ENCODE data around the gene APH1A.
A peak's percentile ranks its signal among the peaks of the same experiment; 100 is the strongest.
"Not testable (repeated sequence)": the region's sequence is repeated elsewhere in the genome, so short reads cannot be mapped to it uniquely, and the experiment has no call there.

APH1A gene

GRCh38 chr1:150257624-150258585, 10.9 kb downstream of the APH1A start, which contains the start of gene CA14:
CA14 (plus strand) TSS chr1:150257774; CDS start chr1:150258129, 355 bp downstream.
- no peak for TF ChIP-seq Cebpa-rat (IDR thresholded peaks at IDR 0.05)
- Histone ChIP-seq H3K27me3 (peaks cover 29% of the 10 kb centered on the region), H4K20me1 (no peaks in the 10 kb centered on the region), H3K4me1 (peaks cover 33% of the 10 kb centered on the region), H3K36me3 (no peaks in the 10 kb centered on the region), H3K9me3 (no peaks in the 10 kb centered on the region), H3K9ac (0 out of 2 replicates have a peak within 1 kb of the TSS, but pooled peaks have one; percentile 12), H3K27ac (no peak within 1 kb of the TSS), H3K4me3 (no peak within 1 kb of the TSS), H3K4me2 (peak within 1 kb of the TSS; percentile 65)

- no peak overlapping the region for H3K27ac ChIP-seq
- H3K27me3 ChIP-seq = peaks cover 29% of the 10 kb centered on the region
- H3K4me2 ChIP-seq = peak overlapping the region; percentile 65
- H3K9me3 ChIP-seq = no peaks in the 10 kb centered on the region
- no peak for TF ChIP-seq Cebpa-rat (IDR thresholded peaks at IDR 0.05)
- 0 out of 2 replicates have a peak overlapping the region, but pooled peaks have one; percentile 3 for H3K9ac ChIP-seq
- no peaks in the 10 kb centered on the region for H3K36me3 ChIP-seq
- H3K4me3 ChIP-seq = no peak overlapping the region
- H4K20me1 ChIP-seq = no peaks in the 10 kb centered on the region
- peaks cover 27% of the 10 kb centered on the region for H3K4me1 ChIP-seq
Measured at GRCh38 chr1:150256554-150257341, 12.1 kb downstream of the APH1A start.

GRCh38 chr1:150256198-150256553, 12.6 kb downstream of the APH1A start:
- peaks cover 27% of the 10 kb centered on the region for H3K4me1 ChIP-seq
- H3K36me3 ChIP-seq = no peaks in the 10 kb centered on the region
- no peaks in the 10 kb centered on the region for H3K9me3 ChIP-seq
- 0 out of 2 replicates have a peak overlapping the region, but pooled peaks have one; percentile 3 for H3K9ac ChIP-seq
- peak overlapping the region; percentile 65 for H3K4me2 ChIP-seq
- no peak for TF ChIP-seq Cebpa-rat (IDR thresholded peaks at IDR 0.05)
- H4K20me1 ChIP-seq = no peaks in the 10 kb centered on the region
- no peak overlapping the region for H3K4me3 ChIP-seq
- H3K27ac ChIP-seq = no peak overlapping the region
- peaks cover 29% of the 10 kb centered on the region for H3K27me3 ChIP-seq

GRCh38 chr1:150249936-150250335, 18.9 kb downstream of the APH1A start:
- no peak overlapping the region for H3K4me2 ChIP-seq
- TF ChIP-seq Cebpa-rat (IDR thresholded peaks at IDR 0.05) = no peak
- H3K9ac ChIP-seq = no peak overlapping the region
- H3K4me3 ChIP-seq = no peak overlapping the region
- no peak overlapping the region for H3K27ac ChIP-seq
- no peaks in the 10 kb centered on the region for H3K36me3 ChIP-seq
- H4K20me1 ChIP-seq = no peaks in the 10 kb centered on the region
- H3K4me1 ChIP-seq = no peaks in the 10 kb centered on the region
- H3K9me3 ChIP-seq = no peaks in the 10 kb centered on the region
- H3K27me3 ChIP-seq = no peaks in the 10 kb centered on the region

GRCh38 chr1:150243003-150243402, 25.8 kb downstream of the APH1A start:
- Histone ChIP-seq H3K27me3 (no peaks in the 10 kb centered on the region), H3K4me1 (no peaks in the 10 kb centered on the region), H3K36me3 (no peaks in the 10 kb centered on the region), H3K4me2 (no peak overlapping the region), H3K9me3 (no peaks in the 10 kb centered on the region), H4K20me1 (no peaks in the 10 kb centered on the region), H3K9ac (no peak overlapping the region), H3K4me3 (no peak overlapping the region), H3K27ac (no peak overlapping the region)
- no peak for TF ChIP-seq Cebpa-rat (IDR thresholded peaks at IDR 0.05)

- no peak for TF ChIP-seq Cebpa-rat (IDR thresholded peaks at IDR 0.05)
Measured at GRCh38 chr1:150237746-150238145, 31.1 kb downstream of the APH1A start.

GRCh38 chr1:150237176-150237575, 31.6 kb downstream of the APH1A start:
- Histone ChIP-seq H3K27ac (peak overlapping the region; percentile 77; the same call in 1 of the 2 replicates), H3K4me2 (peak overlapping the region; percentile 81)

More at GRCh38 chr1:150237746-150238145, 31.1 kb downstream of the APH1A start:
- Histone ChIP-seq H4K20me1 (no peaks in the 10 kb centered on the region; the same call in 1 of the 2 replicates), H3K4me3 (no peak overlapping the region), H3K4me1 (peaks cover 25% of the 10 kb centered on the region), H3K36me3 (no peaks in the 10 kb centered on the region), H3K9me3 (no peaks in the 10 kb centered on the region), H3K9ac (no peak overlapping the region), H3K27me3 (no peaks in the 10 kb centered on the region), H3K4me2 (peak overlapping the region; percentile 81; the same call in 1 of the 2 replicates), H3K27ac (no peak overlapping the region)

GRCh38 chr1:150236614-150237100, 32.2 kb downstream of the APH1A start:
- H3K27me3 ChIP-seq = no peaks in the 10 kb centered on the region
- peak overlapping the region; percentile 81 for H3K4me2 ChIP-seq
- no peaks in the 10 kb centered on the region for H3K9me3 ChIP-seq
- peak overlapping the region; percentile 77; the same call in 1 of the 2 replicates for H3K9ac ChIP-seq
- H4K20me1 ChIP-seq = no peaks in the 10 kb centered on the region; the same call in 1 of the 2 replicates
- peaks cover 2% of the 10 kb centered on the region; the same call in 1 of the 2 replicates for H3K36me3 ChIP-seq
- H3K4me1 ChIP-seq = peaks cover 29% of the 10 kb centered on the region
- no peak for TF ChIP-seq Cebpa-rat (IDR thresholded peaks at IDR 0.05)
- peak overlapping the region; percentile 77 for H3K27ac ChIP-seq
- H3K4me3 ChIP-seq = peak overlapping the region; percentile 98

More at GRCh38 chr1:150237176-150237575, 31.6 kb downstream of the APH1A start:
- H3K9ac ChIP-seq = peak overlapping the region; percentile 77; the same call in 1 of the 2 replicates
- not testable (repeated sequence) for H3K9me3 ChIP-seq, H4K20me1 ChIP-seq, H3K27me3 ChIP-seq, H3K36me3 ChIP-seq
- H3K4me3 ChIP-seq = peak overlapping the region; percentile 98; the same call in 1 of the 2 replicates
- peaks cover 29% of the 10 kb centered on the region for H3K4me1 ChIP-seq

GRCh38 chr1:150235852-150236613, 32.8 kb downstream of the APH1A start, which contains the start of gene ANP32E:
ANP32E (minus strand) TSS chr1:150236112; CDS start chr1:150235786, 326 bp downstream.
- Histone ChIP-seq H3K4me2 (peak within 1 kb of the TSS; percentile 93), H3K27ac (peak within 1 kb of the TSS; percentile 99), H3K4me1 (peaks cover 29% of the 10 kb centered on the region), H3K9me3 (no peaks in the 10 kb centered on the region), H3K4me3 (peak within 1 kb of the TSS; percentile 98), H3K27me3 (no peaks in the 10 kb centered on the region), H4K20me1 (peaks cover 5% of the 10 kb centered on the region; the same call in 1 of the 2 replicates), H3K9ac (peak within 1 kb of the TSS; percentile 100), H3K36me3 (peaks cover 9% of the 10 kb centered on the region)
- TF ChIP-seq Cebpa-rat (IDR thresholded peaks at IDR 0.05) = no peak

Measured in BLaER1 (cell line).